NCI-H1694 (cell line): ENCODE data around the gene SNAPC2.
"Not testable (repeated sequence)": the region's sequence is repeated elsewhere in the genome, so short reads cannot be mapped to it uniquely, and the experiment has no call there.

Source experiments
- DNase-seq: peaks from one replicate; lab custom pipeline; 2025; lab: John Stamatoyannopoulos, UW

The SNAPC2 gene

DNA sequence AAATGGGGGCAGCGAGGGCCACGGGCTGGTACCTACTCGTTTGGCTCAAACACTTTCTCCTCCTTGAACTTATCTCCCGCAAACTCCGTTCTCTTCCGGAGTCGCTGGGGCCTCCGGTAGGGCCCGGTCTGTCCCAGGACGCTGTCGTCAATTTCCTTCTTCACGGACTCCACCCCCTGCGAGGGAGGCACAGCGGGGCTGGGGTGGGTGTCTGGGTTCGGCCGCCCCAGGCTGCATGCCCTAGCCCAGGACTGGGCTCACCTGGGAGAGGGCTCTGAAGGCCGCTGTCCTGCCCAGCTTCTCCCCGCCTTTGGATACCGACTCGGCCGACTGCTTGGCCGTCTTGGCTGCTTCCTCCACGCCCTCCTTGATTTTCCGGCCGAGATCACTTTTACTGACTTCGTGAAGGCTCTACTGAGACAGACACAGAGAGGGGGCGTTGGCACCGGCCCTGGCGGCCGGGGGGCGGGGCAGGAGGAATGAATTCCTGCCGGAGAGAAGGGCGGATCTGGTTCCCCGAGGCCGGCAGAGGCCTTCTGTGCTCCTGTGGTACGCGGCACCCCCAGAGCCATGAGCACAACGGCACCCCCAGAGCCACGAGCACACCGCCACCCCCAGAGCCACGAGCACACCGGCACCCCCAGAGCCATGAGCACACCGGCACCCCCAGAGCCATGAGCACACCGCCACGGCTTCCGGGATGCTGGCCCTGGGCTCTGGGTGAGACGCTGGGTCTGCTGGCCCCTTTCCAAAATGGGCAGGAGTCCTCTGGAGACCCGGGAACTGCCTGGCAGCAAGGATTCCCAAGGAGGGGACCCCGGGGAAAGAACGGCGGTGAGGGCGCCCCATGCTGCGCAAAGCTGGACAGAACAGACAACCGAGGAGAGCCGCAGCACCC is 13.9 kb downstream of the SNAPC2 start:
- DNase-seq, result no peak

DNA sequence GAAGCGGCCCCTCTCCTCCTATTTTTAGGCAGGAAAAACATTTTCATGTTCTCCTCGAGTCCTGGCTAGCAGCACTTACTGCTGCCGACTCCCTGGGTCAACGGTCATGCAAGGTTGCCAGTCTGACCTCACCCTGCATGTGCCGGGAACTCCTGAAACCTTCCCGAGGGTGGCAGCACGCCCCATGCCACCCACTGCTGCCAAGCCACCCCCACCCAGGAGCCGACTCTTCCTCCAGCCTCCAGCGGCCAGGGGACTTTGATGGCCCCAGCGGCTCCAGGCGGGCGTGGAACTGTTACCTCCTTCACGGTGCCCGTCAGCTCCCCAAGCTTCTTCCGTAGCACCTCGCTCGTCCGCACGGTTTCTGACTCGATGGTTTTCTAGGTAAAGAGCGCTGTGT is 14.6 kb downstream of the SNAPC2 start:
- DNase-seq, result no peak

DNA sequence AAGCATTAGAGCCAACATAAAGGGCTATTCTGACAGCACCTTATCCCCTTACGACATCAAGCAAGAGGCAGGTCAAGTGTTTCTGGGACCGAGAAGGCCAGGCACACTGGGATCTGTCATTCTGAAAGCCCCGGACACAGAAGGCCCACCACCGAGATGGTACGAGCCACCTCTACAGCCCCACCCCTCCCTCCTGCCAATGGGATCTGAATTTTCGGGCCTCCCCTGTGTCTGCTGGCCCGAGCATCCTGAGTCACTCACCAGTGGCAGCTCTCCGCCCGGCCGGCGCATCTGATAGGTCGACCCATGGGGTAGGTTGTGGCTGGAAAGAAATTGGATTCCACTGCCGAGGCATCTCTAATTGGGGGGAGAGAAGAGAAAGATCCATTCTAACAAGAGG is 20.7 kb downstream of the SNAPC2 start:
- DNase-seq, result no peak

DNA sequence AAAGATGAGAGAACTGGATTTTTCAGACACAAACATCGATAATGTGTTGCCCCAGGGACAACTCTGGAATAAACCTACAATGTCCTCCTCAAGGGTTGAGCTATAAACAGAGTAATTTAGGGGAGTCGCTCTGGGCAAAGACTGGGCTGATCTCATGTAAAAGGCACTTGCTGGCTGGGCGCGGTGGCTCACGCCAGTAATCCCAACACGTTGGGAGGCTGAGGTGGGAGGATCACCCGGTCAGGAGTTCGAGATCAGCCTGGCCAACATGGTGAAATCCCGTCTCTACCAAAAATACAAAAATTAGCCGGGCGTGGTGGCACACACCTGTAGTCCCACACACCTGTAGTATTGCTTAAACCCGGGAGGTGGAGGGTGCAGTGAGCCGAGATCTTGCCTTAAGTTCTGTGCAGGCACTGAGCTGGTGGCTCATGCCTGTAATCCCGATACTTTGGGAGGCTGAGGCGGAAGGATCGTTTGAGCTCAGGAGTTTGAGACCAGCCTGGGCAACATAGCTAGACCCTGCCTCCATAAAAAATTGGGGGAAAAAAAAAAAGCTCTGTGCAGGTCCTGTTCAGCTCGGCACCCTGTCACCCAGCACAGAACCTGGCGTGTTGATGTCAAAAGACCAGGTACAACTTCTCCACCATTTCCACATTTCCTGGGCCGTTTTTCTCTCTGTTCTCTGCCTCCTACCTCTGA is 21.9 kb downstream of the SNAPC2 start:
- DNase-seq, result no peak

DNA sequence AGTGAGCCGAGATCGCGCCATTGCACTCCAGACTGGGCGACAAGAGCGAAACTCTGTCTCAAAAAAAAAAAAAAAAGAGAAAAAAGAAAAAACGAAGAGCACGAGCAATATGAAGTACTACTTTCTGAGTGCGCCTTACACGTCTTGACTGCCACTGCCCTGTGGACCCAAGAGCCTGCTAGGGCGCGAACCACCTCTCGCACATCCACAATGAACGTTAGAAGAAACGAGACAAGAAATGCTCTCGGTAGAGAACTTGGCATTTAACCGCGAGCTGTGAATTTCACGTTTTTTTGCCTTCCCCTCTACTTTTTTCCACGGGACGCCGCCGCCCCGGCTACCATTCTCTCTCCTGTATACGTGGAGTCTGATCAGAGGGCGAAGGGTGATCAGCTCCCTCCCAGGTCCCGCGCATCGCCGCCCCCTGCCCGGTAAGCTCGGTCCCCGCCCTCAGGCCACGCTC is 22.9 kb downstream of the SNAPC2 start:
- DNase-seq, result no peak

DNA sequence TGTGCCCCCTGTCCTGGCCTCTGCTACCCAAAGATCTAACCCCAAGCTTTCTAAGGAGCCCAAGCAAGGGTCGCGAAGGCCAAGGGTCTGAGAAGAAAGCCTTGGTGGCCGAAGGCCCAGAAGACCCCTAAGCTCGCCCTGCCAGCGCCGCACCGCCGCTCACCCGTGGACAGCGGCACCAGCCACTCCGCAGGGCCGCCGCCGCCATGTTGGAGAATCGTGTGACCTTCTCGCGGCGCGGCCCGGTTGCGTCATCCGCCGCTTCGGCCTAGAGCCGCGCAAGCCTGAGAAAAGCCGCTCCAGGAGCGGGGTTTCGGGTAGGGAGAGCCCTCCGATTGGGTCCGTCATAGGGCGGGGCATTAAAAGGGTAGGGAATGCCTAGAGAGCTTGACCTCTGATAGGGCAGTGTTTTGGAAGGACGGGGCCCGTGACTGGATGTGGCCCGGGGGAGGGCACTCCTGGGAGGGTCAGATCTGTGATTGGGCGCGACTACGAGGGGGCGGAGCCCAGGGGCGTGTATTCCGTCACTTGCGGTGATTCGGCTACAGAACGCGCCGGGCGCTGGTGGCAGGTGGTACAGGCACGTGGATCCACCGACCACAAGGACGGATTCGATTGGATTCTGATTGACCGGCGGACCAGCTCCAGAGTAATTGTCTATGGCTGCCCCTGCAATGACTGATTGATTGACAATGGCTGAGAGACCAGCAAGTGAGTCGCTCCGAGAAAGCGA is 23.5 kb downstream of the SNAPC2 start, which contains the start of gene TIMM44:
Gene TIMM44, minus strand, starts transcription at position 223 of the 733 bp plus-strand sequence. Its CDS starts 15 bp downstream, at position 208.
- peak; percentile 98 for DNase-seq

DNA sequence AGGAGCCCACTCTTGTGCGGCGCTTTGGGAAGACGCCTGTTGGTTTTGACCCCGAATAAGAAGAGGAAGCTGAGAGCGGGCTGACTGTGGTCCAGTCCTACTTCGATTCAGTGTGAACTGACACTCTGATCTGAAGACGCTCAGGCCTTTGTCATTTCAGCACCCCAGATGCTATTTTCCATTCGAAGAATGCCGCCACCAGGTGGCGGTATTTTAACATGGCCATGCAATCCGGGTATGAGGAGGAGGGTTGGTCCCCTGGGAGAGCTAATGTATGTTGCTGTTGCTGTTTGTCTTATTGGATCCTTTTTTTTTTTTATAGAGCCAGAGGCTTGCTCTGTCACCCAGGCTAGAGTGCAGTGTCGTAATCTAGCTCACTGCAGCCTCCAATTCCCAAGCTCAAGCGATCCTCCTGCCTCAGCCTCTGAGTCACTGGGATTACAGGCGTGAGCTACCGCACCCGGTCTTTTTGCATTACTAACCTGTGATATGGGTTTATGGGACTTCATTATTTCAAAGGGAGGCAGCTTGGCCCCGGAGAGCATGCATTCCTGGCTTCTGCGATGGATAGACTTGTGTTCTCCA is 24.1 kb downstream of the SNAPC2 start:
- DNase-seq, result peak; percentile 95

DNA sequence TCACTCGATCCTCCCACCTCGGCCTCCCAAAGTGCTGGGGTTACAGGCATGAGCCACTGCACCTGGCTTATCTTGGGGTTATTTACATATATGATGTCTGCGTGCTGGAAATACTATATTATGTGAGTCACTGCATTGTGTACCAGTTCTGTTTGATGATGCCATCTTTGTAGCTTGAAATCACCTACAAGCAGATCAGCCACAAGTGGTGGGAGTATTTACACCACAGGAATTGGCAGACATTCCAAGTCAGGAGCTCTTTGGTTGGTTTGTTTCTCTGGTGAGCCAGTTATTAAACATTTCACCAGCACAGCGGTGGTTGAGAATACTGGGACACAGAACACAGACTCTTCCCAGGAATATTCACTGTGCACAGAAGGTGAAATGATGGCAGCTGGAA is 27.8 kb downstream of the SNAPC2 start:
- no peak for DNase-seq

DNA sequence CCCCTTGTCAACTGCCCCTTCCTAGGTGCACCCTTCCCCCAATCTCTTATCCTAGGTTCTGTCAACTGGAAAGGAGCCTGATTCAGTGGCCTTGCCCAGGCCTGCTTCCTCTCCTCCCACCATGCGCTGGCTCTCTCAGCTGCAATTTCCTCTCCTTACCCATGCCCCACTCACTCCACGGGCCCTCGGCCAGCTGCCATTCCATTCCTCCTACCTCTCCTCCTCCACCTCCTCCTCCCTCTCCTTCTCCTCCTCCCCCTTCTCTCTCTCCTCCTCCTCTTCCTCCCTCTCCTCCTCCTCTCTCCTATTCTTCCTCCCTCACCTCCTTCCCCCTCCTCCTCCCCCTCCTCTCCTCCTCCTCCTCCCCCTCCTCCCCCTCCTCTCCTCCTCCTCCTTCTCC is 32.9 kb downstream of the SNAPC2 start:
- DNase-seq, result no peak

DNA sequence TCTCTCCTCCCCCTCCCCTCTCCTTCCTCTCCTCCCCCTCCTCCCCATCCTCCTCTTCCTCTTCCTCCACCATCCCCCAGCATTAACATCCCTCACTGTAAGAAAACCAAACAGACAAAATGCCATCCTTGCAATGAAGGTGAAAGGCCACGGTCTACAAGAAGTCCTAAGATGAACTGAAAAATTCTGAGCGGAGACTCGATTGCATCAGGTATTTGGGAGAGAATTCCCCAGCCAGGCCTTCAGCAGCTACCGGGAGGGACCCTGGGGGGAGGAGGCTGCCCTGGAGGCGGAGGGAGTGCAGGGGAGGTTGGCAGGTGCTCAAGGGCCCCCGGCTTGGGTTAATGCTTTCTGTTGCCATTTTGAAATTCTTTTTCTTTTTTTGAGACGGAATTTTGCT is 33.4 kb downstream of the SNAPC2 start:
- no peak for DNase-seq

DNA sequence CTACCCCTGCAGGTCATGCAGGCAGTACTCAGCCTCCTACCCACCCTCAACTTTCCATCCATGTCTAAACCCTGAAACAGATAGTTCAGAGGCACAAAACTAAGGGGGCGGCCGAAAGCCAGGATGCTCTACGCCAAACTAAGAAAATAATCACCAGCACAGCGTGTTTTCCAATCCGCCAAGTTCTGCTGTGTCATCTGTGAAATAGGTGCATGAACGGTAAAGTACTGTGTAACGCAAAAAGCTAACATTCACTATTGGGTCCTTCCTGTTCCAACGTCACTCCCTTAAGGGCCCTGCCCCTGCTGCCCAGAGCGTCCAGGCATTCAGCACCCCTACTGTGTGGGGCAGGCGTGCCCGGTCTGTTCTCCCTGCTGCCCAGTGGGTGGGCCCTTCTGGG is 35.6 kb downstream of the SNAPC2 start:
- no peak for DNase-seq

DNA sequence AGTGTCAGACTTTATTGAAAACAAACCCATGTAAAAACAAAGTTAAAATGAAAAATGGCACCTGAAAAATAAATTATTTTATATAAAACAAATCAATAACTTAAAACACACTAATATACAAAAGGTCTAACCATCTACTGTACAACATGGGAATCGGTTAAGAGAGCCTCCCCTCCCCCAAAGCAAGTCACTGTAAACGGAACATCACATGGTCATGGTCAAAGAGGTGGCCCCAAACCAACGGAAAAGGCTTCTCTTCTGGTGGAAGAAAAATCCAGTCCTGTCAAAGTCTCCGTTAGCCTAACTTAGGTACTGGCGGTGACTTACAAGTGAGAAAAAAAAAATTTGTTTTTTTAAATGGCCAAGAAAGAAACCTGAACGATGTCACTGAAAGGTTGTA is 39.1 kb downstream of the SNAPC2 start:
- DNase-seq, result no peak

DNA sequence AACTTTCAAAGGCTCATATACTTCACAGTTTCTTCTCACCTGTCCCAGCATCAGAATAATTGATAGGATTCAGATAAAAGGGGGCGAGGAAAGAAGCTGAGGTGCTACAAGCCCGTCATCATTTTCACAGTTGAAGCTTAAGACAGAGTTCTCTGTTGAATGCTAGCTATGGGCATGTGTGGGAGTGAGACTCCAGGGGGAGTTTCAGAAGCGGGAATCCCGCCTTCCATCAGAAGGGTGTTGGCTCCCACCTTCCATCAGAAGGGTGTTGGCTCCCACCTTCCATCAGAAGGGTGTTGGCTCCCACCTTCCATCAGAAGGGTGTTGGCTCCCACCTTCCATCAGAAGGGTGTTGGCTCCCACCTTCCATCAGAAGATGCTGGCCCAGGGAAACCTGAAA is 40.9 kb downstream of the SNAPC2 start:
- not testable (repeated sequence) for DNase-seq

DNA sequence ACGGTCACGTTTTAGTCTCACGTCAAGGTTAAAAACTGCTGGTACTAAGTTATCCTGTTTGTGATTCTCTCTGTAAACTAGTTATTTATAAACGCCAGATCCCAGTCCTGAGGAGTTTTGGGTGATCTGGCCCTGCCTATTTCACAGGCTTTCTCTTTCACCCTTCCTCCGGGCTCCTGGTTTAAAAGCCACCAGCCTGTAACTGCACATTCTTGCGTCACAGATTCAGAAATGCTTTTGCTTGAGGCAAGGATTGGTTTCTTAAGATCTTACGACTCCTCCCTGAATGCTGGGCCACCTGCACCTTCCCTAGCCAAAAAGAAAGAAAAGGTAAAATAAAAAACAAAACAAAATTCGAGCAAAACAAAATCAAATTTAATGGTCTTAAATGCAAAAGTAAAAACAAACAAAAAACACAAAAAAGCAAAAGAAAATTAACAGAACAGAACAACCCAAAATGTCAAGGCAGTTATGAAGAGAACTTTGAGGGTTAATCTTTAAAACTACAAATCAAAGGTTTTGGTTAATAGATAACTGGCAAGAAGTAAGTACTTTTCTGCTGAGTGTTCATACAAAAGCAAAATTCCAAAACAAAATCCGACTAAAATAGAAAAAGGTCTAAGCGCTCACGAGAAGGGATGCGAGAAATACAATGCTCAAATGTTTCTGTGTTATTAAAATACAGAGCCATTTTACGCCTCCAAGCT is 41.9 kb downstream of the SNAPC2 start:
- DNase-seq, result no peak

DNA sequence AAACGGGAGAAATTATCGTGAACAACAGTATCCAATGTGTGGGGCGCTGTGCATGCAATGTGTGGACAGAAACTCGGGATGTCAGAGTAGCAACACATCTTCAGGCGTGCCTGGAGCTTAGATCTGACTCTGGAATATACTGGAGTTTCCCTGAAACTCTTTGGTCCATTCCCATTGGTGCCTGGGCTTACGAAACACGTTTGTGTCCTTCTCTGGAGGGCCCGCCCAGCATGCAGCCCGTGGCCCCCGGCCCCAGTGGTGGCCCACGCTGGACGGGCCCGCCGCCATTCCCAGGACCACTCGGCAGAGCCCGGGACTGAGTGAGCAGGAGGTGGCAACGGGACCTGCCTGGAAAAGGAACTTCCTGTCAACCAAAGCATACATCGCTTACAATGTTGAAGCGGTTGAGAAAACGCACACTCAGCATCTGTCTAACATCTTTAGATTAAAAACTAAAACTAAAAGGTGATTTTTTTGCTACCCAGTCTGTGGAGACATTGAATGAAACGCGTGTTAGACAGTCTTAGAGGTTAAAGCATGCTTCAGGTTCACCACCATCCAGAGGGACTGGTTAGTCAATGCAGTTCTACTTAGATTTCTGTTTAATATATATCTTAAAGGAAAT is 42.6 kb downstream of the SNAPC2 start:
- no peak for DNase-seq

DNA sequence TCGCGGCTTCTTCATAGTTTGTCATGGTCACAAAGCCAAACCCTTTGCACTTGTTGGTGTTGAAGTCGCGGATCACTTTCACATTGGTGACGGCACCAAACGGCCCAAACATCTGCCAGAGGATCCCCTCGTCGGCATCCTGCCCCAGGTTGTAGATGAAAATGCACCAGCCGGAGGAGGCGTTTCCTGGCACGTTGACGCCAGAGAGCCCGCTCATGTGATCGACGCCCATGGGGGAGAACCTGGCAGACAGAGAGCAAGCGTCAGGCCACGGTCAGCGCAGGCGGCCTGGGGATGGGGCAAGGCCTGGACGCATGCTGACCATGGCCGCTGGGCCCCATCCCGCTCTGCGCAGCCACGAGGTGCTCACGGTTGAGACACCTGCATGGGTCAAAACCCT is 43.4 kb downstream of the SNAPC2 start:
- no peak for DNase-seq

DNA sequence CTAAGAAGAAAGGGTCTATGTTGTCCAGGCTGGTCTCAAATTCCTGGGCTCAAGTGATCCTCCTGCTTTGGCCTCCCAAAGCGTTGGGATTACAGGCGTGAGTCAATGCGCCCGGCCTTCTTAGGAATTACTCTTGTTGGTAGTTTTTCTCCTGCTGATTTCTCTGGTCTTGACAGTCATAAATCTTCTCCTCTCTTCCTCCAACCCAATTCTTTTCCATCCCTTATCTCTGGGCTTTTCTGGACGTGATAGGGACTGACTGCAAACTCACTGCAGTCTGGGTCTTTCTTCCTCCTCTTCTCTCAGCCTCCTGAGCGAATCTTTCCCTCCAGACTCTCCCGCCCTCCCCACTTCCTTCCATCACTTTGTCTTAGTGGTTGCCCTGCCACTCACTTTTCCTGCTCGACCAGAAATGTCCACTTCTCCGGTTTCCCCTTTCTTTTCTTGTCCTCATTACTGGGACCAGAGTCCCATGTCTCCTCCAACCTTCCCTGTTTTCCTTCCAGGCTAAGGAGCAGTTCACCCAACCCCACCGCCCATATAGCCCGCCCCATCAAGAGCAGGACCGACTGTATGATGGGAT is 45.2 kb downstream of the SNAPC2 start:
- DNase-seq, result no peak

DNA sequence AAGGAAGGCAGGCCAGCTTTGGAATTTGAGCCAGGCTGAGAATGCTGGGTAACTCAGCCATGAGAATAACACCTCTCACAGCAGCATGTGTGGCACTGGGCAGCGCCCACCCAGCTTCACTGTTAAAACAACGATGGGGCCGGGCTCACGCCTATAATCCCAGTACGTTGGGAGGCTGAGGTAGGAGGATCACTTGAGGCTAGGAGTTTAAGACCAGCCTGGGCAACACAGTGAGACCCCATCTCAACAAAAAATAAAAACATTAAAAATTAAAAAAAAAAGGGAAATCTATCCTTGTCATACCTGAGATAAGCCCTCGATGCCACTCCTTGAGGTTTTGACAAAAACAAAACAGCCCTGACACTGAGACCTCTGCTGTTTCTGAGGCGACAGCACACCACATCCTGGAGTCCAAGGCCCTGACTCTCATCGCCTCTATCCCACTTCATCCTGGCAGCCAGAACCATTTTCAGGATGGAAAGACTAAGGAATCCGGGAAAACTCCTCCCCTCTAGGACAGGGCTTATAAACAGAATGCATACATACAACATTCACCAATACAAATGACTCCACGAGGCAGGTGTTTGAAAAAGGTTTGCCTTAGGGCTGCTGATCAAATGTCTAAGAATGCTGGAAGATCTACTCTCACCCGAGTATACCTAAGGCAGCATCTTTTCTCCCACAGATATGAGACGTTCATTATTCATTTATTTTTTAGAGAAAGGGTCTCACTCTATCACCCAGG is 46.0 kb downstream of the SNAPC2 start:
- DNase-seq, result no peak

DNA sequence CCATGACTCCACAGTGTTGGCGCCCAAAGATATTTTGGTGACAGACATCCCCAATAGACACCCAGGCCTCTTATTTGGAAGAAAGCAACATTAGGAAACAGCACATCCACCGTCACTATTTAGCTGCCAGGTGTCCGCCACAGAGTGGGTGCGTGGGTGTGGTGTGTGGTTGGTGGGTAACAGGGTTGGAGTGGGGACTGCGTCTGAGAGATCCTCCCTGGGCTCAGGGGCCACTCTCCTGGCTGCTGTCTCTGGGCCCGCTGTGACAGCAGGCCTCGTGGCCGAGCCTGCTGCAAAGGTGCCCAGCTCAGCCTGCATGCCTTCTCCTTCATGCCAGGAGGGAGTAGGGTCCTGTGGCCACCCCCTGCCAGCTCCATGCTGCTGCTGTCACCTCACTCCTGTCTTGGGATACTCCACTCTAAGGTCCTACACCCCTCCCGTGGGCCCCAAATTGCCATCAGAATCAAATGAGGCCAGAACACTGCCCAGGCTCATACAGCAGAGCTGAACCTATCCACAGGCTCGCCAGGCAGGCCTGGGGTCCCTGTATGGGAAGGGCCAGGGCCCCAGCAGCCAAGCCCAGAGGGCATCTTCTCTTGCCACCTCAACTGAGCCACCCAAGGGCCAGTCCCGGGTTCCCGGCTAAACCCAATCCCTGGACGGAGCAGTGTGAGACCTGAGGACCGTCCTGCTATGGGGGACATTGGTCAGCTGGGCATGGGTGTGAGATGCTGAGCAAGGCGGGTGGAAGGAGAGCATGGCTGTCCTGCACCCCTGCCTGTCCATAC is 48.1 kb downstream of the SNAPC2 start:
- no peak for DNase-seq
